ENCODE measurements around the gene IRF2BP1. TPM values are rescaled to one million over a fixed set of nuclear protein-coding genes. Genes with fewer than 3 reads are reported as not detected.

Gene IRF2BP1
- total RNA-seq, 3 donors from 2014 or later: 16.5 to 26.5 (median 19.7) TPM

GRCh38 chr19:45834970-45835369 lies 51.0 kb downstream of the IRF2BP1 start:
- Histone ChIP-seq H3K4me3 (no peak overlapping the region), H3K4me1 (no peaks in the 10 kb centered on the region), H3K9me3 (no peaks in the 10 kb centered on the region), H3K27ac (no peak overlapping the region), H3K36me3 (peaks cover 11% of the 10 kb centered on the region), H3K27me3 (no peaks in the 10 kb centered on the region)
- DNase-seq (ENCODE audit: low spot score in 2 of 2): no peak
- intact Hi-C loops (cut with DNase I; ENCODE audit: low total_unique reads): no loop called here
- TF ChIP-seq, protein P1, sequence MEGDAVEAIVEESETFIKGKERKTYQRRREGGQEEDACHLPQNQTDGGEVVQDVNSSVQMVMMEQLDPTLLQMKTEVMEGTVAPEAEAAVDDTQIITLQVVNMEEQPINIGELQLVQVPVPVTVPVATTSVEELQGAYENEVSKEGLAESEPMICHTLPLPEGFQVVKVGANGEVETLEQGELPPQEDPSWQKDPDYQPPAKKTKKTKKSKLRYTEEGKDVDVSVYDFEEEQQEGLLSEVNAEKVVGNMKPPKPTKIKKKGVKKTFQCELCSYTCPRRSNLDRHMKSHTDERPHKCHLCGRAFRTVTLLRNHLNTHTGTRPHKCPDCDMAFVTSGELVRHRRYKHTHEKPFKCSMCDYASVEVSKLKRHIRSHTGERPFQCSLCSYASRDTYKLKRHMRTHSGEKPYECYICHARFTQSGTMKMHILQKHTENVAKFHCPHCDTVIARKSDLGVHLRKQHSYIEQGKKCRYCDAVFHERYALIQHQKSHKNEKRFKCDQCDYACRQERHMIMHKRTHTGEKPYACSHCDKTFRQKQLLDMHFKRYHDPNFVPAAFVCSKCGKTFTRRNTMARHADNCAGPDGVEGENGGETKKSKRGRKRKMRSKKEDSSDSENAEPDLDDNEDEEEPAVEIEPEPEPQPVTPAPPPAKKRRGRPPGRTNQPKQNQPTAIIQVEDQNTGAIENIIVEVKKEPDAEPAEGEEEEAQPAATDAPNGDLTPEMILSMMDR (IDR thresholded peaks at IDR 0.05): no peak
- TF ChIP-seq POLR2AphosphoS5 (IDR thresholded peaks at IDR 0.05) (no peak), POLR2A (IDR thresholded peaks at IDR 0.05) (no peak)

Other genes with a start within 250 kb of the IRF2BP1 start
- gene EML2, start 246.7 kb downstream of the IRF2BP1 start, total RNA-seq: 10 to 100 TPM; 27.7 to 42.0 (median 32.4) TPM
- gene GIPR, start 217.9 kb downstream of the IRF2BP1 start, total RNA-seq: 1 to 10 TPM in 2 of 3 donors, under 1 TPM in 1; 0.16 to 4.9 (median 4.8) TPM
- 100 to 1,000 TPM; 175 to 238 (median 191) TPM for gene SNRPD2, start 194.2 kb downstream of the IRF2BP1 start, total RNA-seq
- gene QPCTL, start 193.5 kb downstream of the IRF2BP1 start, total RNA-seq: 1 to 10 TPM; 6.1 to 9.4 (median 7.2) TPM
- gene FBXO46, start 155.2 kb downstream of the IRF2BP1 start, total RNA-seq: 10 to 100 TPM in 2 of 3 donors, 1 to 10 TPM in 1; 8.0 to 15.1 (median 13.8) TPM
- not detected for gene MEIOSIN, start 152.7 kb downstream of the IRF2BP1 start, total RNA-seq
- gene SIX5, start 116.9 kb downstream of the IRF2BP1 start, total RNA-seq: 10 to 100 TPM in 2 of 3 donors, 1 to 10 TPM in 1; 8.6 to 11.8 (median 11.8) TPM
- 10 to 100 TPM; 16.0 to 25.6 (median 24.5) TPM for gene DMPK, start 103.7 kb downstream of the IRF2BP1 start, total RNA-seq
- gene DMWD, start 93.3 kb downstream of the IRF2BP1 start, total RNA-seq: 10 to 100 TPM; 24.2 to 31.1 (median 29.3) TPM
- gene RSPH6A, start 70.8 kb downstream of the IRF2BP1 start, total RNA-seq: under 1 TPM in 1 of 3 donors, not detected in 2; 0.15 TPM
- 10 to 100 TPM; 24.3 to 50.8 (median 31.3) TPM for gene SYMPK, start 23.0 kb downstream of the IRF2BP1 start, total RNA-seq
- gene FOXA3, start 21.8 kb downstream of the IRF2BP1 start, total RNA-seq: under 1 TPM in 1 of 3 donors, not detected in 2; 0.33 TPM
- gene MYPOP, start 16.5 kb upstream of the IRF2BP1 start, total RNA-seq: 1 to 10 TPM; 2.0 to 5.9 (median 2.4) TPM
- gene NANOS2, start 28.6 kb upstream of the IRF2BP1 start, total RNA-seq: not detected
- 1 to 10 TPM in 2 of 3 donors, under 1 TPM in 1; 0.59 to 3.6 (median 1.1) TPM for gene NOVA2, start 87.7 kb upstream of the IRF2BP1 start, total RNA-seq
- gene CCDC61, start 109.3 kb upstream of the IRF2BP1 start, total RNA-seq: 1 to 10 TPM; 7.0 to 8.8 (median 8.3) TPM
- not detected for gene PGLYRP1, start 136.9 kb upstream of the IRF2BP1 start, total RNA-seq
- not detected for gene IGFL4, start 154.9 kb upstream of the IRF2BP1 start, total RNA-seq
- not detected for gene IGFL3, start 238.5 kb upstream of the IRF2BP1 start, total RNA-seq